HEK293T (cell line): Measurements from ENCODE around the gene SMAD6.

Source experiments
- ARNT ChIP-seq: fragments of 450-650 bp; IDR thresholded peaks from 2 replicates; pipeline ENCODE4 v1.6.1; 2017; ENCODE audit warnings: mild to moderate bottlenecking
- BHLHE40 ChIP-seq: fragments of 450-650 bp; IDR thresholded peaks from 2 replicates; pipeline ENCODE4 v1.6.1; 2016; ENCODE audit warnings: mild to moderate bottlenecking, moderate library complexity, borderline replicate concordance
- CTBP1 ChIP-seq: fragments of 450-650 bp; IDR thresholded peaks from 2 replicates; pipeline ENCODE4 v1.6.1; 2016; ENCODE audit warnings: borderline replicate concordance
- ELF4 ChIP-seq: fragments of 450-650 bp; IDR thresholded peaks from 2 replicates; pipeline ENCODE4 v1.6.1; 2017; ENCODE audit warnings: antibody characterized with exemption
- FOXK2 ChIP-seq: fragments of 450-650 bp; IDR thresholded peaks from 2 replicates; pipeline ENCODE4 v1.6.1; 2016; ENCODE audit warnings: mild to moderate bottlenecking
- FOXM1 ChIP-seq: fragments of 450-650 bp; IDR thresholded peaks from 2 replicates; pipeline ENCODE4 v1.6.1; 2017; ENCODE audit warnings: mild to moderate bottlenecking, borderline replicate concordance
- HDGF ChIP-seq: fragments of 450-650 bp; IDR thresholded peaks from 2 replicates; pipeline ENCODE4 v1.6.1; 2017; ENCODE audit warnings: antibody characterized with exemption, borderline replicate concordance
- NFRKB ChIP-seq: fragments of 450-650 bp; IDR thresholded peaks from 2 replicates; pipeline ENCODE4 v1.6.1; 2016; ENCODE audit warnings: mild to moderate bottlenecking, moderate library complexity
- SP1 ChIP-seq: fragments of 450-650 bp; IDR thresholded peaks from 2 replicates; pipeline ENCODE4 v1.6.1; 2017
- SUZ12 ChIP-seq: fragments of 450-650 bp; IDR thresholded peaks from 2 replicates; pipeline ENCODE4 v1.6.1; 2016; ENCODE audit warnings: mild to moderate bottlenecking
- TARDBP ChIP-seq: fragments of 450-650 bp; IDR thresholded peaks from 2 replicates; pipeline ENCODE4 v1.6.1; 2016
- ZNF384 ChIP-seq: fragments of 450-650 bp; IDR thresholded peaks from 2 replicates; pipeline ENCODE4 v1.6.1; 2016
- TF ChIP-seq, protein P1 (sequence below): fragments of 450-650 bp; IDR thresholded peaks from 2 replicates; pipeline ENCODE4 v1.6.1; 2016

DNA sequence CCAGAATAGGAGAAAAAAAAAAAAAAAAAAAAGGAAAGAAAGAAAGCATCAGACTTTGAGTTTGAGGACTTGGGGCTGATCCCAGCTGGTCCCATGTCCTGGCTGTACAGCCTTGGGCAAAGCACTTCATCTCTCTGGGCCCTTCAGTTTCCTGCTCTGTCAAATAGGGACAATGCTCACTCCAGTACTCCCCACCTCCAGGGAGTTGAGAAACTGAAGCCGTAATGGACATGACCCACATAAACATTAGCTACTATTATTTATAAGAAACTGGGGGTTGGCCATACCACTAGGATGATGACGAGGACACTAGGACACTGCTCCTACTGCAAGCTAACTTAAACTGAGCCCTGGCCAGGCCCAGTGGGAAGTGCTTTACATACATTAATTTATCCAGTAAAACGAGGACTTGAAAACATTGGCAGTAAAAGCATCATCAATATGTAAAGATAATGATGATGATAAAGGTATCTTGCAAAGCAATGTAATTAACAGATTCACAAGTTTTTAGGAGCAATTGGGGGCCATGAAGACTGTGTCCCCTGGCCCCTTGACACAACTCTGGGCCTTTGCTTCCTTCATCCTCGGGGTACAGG is 22.9 kb upstream of the SMAD6 start:
- TF ChIP-seq SP1, result no peak
- TF ChIP-seq HDGF, result no peak
- no peak for TF ChIP-seq FOXM1
- no peak for TF ChIP-seq ELF4
- TF ChIP-seq, protein P1, sequence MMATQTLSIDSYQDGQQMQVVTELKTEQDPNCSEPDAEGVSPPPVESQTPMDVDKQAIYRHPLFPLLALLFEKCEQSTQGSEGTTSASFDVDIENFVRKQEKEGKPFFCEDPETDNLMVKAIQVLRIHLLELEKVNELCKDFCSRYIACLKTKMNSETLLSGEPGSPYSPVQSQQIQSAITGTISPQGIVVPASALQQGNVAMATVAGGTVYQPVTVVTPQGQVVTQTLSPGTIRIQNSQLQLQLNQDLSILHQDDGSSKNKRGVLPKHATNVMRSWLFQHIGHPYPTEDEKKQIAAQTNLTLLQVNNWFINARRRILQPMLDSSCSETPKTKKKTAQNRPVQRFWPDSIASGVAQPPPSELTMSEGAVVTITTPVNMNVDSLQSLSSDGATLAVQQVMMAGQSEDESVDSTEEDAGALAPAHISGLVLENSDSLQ, result no peak
- no peak for TF ChIP-seq ZNF384
- no peak for TF ChIP-seq FOXK2
- no peak for TF ChIP-seq SUZ12
- no peak for TF ChIP-seq BHLHE40
- no peak for TF ChIP-seq CTBP1
- no peak for TF ChIP-seq NFRKB
- no peak for TF ChIP-seq TARDBP
- TF ChIP-seq ARNT, result no peak
